DOHH2 (cell line): Measurements from ENCODE around the gene DHX36.

Experiments used
- CTCF ChIP-seq: fragments of 200-600 bp; sonication (generic); IDR thresholded peaks from one replicate; pipeline ENCODE4 v1.5.1; 2014; ENCODE audit warnings: antibody characterized with exemption, mild to moderate bottlenecking, low read depth, low read length; ENCODE audit not compliant: poor library complexity, severe bottlenecking
- EZH2phosphoT487 ChIP-seq: fragments of 200-600 bp; sonication (generic); IDR thresholded peaks from 2 replicates; pipeline ENCODE4 v1.6.1; 2017; ENCODE audit warnings: borderline replicate concordance, mild to moderate bottlenecking, antibody characterized with exemption, low read length, moderate library complexity, mixed read lengths

- TF ChIP-seq CTCF (no peak), EZH2phosphoT487 (no peak)
Observed at GRCh38 chr3:154316974-154317767, 7.1 kb downstream of the DHX36 start.
